ENCODE data around the gene TBRG1.

TBRG1 gene

GRCh38 chr11:124612567-124613246 is 10.0 kb upstream of the TBRG1 start:
- no peak for DNase-seq (ENCODE audit: low spot score)

- no peak for DNase-seq (ENCODE audit: low spot score)
Observed at GRCh38 chr11:124618863-124619262, 3.8 kb upstream of the TBRG1 start.

GRCh38 chr11:124623861-124624525 is 1.3 kb downstream of the TBRG1 start:
- no peak for DNase-seq (ENCODE audit: low spot score)

GRCh38 chr11:124625504-124626168 is 3.0 kb downstream of the TBRG1 start:
- no peak for DNase-seq (ENCODE audit: low spot score)

- no peak for DNase-seq (ENCODE audit: low spot score)
Observed at GRCh38 chr11:124627546-124627945, 4.9 kb downstream of the TBRG1 start.

GRCh38 chr11:124629961-124630360 is 7.3 kb downstream of the TBRG1 start:
- DNase-seq (ENCODE audit: low spot score), result no peak

- DNase-seq (ENCODE audit: low spot score), result no peak
Observed at GRCh38 chr11:124633355-124633754, 10.7 kb downstream of the TBRG1 start.

- no peak for DNase-seq (ENCODE audit: low spot score)
Observed at GRCh38 chr11:124635932-124636331, 13.3 kb downstream of the TBRG1 start.

GRCh38 chr11:124638500-124638899 is 15.8 kb downstream of the TBRG1 start:
- no peak for DNase-seq (ENCODE audit: low spot score)

GRCh38 chr11:124639186-124639585 is 16.5 kb downstream of the TBRG1 start:
- no peak for DNase-seq (ENCODE audit: low spot score)

- DNase-seq (ENCODE audit: low spot score), result no peak
Observed at GRCh38 chr11:124640666-124641065, 18.0 kb downstream of the TBRG1 start.

GRCh38 chr11:124642628-124643027 is 20.0 kb downstream of the TBRG1 start:
- DNase-seq (ENCODE audit: low spot score), result no peak

GRCh38 chr11:124643042-124643604 is 20.5 kb downstream of the TBRG1 start:
- DNase-seq (ENCODE audit: low spot score), result no peak

- no peak for DNase-seq (ENCODE audit: low spot score)
Observed at GRCh38 chr11:124643605-124644425, 21.2 kb downstream of the TBRG1 start.

- peak; percentile 69 for DNase-seq (ENCODE audit: low spot score)
Observed at GRCh38 chr11:124644426-124645280, 22.0 kb downstream of the TBRG1 start.

- DNase-seq (ENCODE audit: low spot score), result no peak
Observed at GRCh38 chr11:124646148-124646547, 23.5 kb downstream of the TBRG1 start.

GRCh38 chr11:124648610-124649009 is 25.9 kb downstream of the TBRG1 start:
- DNase-seq (ENCODE audit: low spot score), result no peak

- DNase-seq (ENCODE audit: low spot score), result no peak
Observed at GRCh38 chr11:124656774-124657630, 34.3 kb downstream of the TBRG1 start.

GRCh38 chr11:124657904-124658303 is 35.2 kb downstream of the TBRG1 start:
- DNase-seq (ENCODE audit: low spot score), result no peak

- no peak for DNase-seq (ENCODE audit: low spot score)
Observed at GRCh38 chr11:124658501-124658900, 35.8 kb downstream of the TBRG1 start.

Measured in left forelimb (tissue), 1 donor.